ENCODE data around the gene ACRV1.

ACRV1 gene

DNA sequence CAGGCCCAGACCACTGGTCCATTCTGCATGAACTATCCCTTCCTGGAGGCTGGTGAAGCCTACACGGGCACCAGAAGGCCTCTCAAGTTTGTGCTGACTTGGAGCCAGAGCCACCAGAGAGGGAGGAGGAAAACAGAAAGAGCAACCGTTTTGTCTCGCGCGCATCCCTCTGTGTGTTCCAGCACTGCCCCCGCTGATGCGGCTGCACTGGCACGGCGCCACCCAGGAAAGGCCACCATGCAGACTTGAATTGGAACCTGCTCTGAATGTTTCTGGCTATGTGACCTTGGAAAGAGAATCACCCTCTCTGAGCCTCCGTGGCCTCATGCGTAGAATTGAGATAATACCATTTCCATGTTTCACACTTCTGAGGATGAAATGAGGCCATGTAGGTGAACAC lies 7.4 kb upstream of the ACRV1 start:
- no peak for DNase-seq (ENCODE audit: low read depth in 2 of 2)
- H3K4me3 ChIP-seq (replicated peaks in 1 of 2; ENCODE audit: low read depth in 2 of 2, low read length in 2 of 2) = no peak overlapping the region
- TF ChIP-seq, protein P1, sequence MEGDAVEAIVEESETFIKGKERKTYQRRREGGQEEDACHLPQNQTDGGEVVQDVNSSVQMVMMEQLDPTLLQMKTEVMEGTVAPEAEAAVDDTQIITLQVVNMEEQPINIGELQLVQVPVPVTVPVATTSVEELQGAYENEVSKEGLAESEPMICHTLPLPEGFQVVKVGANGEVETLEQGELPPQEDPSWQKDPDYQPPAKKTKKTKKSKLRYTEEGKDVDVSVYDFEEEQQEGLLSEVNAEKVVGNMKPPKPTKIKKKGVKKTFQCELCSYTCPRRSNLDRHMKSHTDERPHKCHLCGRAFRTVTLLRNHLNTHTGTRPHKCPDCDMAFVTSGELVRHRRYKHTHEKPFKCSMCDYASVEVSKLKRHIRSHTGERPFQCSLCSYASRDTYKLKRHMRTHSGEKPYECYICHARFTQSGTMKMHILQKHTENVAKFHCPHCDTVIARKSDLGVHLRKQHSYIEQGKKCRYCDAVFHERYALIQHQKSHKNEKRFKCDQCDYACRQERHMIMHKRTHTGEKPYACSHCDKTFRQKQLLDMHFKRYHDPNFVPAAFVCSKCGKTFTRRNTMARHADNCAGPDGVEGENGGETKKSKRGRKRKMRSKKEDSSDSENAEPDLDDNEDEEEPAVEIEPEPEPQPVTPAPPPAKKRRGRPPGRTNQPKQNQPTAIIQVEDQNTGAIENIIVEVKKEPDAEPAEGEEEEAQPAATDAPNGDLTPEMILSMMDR (IDR thresholded peaks at IDR 0.05; ENCODE audit: low read depth, low read length) = no peak

DNA sequence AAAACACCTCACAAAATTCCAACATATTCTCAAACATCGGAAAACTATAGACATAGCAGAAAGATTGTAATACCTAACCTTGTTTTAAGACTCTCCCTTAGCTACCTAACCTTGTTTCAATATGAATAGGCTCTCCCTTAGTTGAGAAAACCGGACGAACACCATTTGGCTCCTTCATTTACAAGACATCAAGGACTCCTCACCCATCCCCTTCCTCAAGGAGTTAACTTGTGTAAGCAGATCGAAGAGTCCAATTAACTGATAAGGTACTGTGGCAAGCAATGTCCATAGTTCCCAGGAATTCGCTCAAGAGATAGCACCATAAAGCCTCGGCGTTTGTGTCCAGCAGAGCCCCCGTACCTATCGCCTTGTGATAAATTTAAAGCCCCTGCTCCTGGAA lies 4.6 kb upstream of the ACRV1 start:
- no peak for DNase-seq (ENCODE audit: low read depth in 2 of 2)
- no peak overlapping the region for H3K4me3 ChIP-seq (replicated peaks in 1 of 2; ENCODE audit: low read depth in 2 of 2, low read length in 2 of 2)
- TF ChIP-seq, protein P1 (IDR thresholded peaks at IDR 0.05; ENCODE audit: low read depth, low read length) = no peak

DNA sequence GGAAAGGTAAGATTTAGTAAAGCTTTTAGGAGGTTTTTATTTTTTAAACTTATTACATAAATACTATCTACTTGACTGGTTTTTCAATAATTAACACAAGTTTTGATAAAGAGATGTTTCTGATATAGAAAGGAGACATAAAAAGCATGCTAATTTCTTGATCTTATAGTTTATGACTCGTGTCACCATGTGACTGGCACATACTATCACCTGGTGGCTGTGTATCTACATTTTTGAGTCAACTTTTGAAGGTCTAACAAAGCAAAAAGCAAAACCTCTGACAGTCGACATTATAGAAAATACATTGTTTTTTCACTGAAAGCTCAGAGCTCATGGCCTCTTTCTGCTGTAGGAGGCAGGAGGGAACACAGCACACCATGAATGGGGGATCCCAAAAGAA lies 810 bp downstream of the ACRV1 start:
- TF ChIP-seq, protein P1 (IDR thresholded peaks at IDR 0.05; ENCODE audit: low read depth, low read length) = no peak
- H3K4me3 ChIP-seq (replicated peaks in 1 of 2; ENCODE audit: low read depth in 2 of 2, low read length in 2 of 2) = no peak overlapping the region
- DNase-seq (ENCODE audit: low read depth in 2 of 2) = no peak

DNA sequence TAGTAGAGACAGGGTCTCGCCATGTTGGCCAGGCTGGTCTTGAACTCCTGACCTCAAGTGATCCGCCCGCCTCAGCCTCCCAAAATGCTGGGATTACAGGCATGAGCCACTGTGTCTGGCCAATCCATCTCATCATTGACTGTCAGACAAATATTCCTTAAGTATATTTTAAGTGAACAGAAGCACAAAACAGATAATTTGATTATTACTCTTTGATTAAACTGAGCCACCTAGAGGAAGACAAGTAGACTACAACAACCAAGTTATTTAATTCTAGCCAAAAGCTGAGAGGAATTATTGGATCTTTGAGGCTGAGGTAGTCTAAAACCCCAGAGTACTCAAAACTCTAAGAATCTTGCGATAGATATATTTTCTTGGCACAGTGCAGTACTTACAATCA lies 1.2 kb downstream of the ACRV1 start:
- TF ChIP-seq, protein P1 (IDR thresholded peaks at IDR 0.05; ENCODE audit: low read depth, low read length) = peak; percentile 29
- no peak overlapping the region for H3K4me3 ChIP-seq (replicated peaks in 1 of 2; ENCODE audit: low read depth in 2 of 2, low read length in 2 of 2)
- peak; percentile 3 to 9 for DNase-seq (ENCODE audit: low read depth in 2 of 2)

DNA sequence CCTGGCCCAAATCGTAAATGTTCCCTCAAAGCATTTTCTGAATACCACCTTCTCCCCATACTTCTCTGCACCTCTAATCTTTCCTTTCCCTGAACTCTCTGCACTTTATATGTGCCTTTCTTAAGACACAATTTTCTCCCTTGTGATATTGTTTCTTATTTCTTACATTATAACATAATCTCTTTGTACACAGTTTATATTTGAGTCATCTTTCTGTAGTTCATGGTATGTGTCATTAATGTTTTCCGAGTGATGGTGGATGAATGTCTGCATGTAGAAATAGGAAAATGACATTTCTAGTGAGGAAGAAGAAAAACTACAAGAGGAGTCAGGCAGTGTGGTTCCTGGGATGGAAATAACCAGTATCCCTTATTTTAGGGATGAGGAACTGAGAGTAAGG lies 5.5 kb downstream of the ACRV1 start:
- DNase-seq (ENCODE audit: low read depth in 2 of 2) = peak in 1 of 2 donors; percentile 6
- H3K4me3 ChIP-seq (replicated peaks in 1 of 2; ENCODE audit: low read depth in 2 of 2, low read length in 2 of 2) = no peak overlapping the region
- TF ChIP-seq, protein P1 (IDR thresholded peaks at IDR 0.05; ENCODE audit: low read depth, low read length) = no peak

DNA sequence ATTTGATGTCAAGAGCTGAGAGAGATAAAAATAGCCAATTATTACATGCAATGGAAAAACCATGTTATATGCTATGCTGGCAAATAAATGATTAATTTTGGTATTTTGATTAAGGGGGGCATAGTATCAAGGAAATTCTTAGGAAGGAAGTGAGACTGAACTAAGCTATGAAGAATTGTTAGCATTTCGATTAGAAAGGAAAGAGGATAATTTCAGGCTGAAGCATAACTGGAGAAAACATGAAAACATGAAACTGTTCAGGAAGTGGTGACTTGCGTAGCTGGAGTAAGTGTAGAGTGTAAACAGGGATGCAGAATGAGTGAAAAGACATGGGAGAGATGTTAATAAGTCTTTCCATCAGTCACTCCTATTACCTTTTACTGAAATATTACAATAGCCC lies 6.4 kb downstream of the ACRV1 start:
- no peak overlapping the region for H3K4me3 ChIP-seq (replicated peaks in 1 of 2; ENCODE audit: low read depth in 2 of 2, low read length in 2 of 2)
- TF ChIP-seq, protein P1 (IDR thresholded peaks at IDR 0.05; ENCODE audit: low read depth, low read length) = no peak
- no peak for DNase-seq (ENCODE audit: low read depth in 2 of 2)

DNA sequence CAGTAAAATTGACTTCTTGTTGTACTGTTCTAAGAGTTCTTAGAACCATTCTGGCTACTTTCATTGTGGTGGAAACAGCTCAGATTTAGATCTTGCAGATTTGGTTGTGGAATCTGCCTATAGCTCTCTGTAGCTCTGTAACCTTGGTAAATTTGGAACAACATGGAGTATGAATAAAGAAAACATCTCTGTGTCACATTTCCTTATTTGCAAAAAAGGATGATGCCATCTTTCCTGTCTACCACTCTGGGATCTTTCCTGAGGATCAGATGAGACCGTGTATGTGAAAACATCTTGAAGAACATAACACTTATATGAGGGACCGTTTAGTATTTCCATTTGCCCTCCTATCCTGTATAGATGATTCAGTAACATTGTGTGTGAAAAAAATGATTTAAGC lies 9.1 kb downstream of the ACRV1 start:
- TF ChIP-seq, protein P1 (IDR thresholded peaks at IDR 0.05; ENCODE audit: low read depth, low read length) = no peak
- no peak overlapping the region for H3K4me3 ChIP-seq (replicated peaks in 1 of 2; ENCODE audit: low read depth in 2 of 2, low read length in 2 of 2)
- DNase-seq (ENCODE audit: low read depth in 2 of 2) = no peak
